Measurements from ENCODE around the gene TNFSF11.
"Not testable (repeated sequence)": the region's sequence is repeated elsewhere in the genome, so short reads cannot be mapped to it uniquely, and the experiment has no call there.

- not testable (repeated sequence) for TF ChIP-seq EZH2 (IDR thresholded peaks at IDR 0.05); POLR2AphosphoS5 (IDR thresholded peaks at IDR 0.05; ENCODE audit: borderline replicate concordance, low read depth, low read length); FOXP2 (optimal IDR thresholded peaks at IDR 0.05; ENCODE audit: control extremely low read depth, extremely low read length, insufficient read depth)
Measured at GRCh38 chr13:42559573-42560218, 14.3 kb upstream of the TNFSF11 start.
